Sigmoid colon (tissue), 4 donors: Measurements from ENCODE around the gene HERC3.

Experiments
- CTCF ChIP-seq, 4 experiments: fragments of 450-650 bp in 3 of 4; fragments of 200-600 bp in 1 of 4; IDR thresholded peaks; one replicate each; pipeline ENCODE4 v1.5.1; 2016 to 2019; ENCODE audit warnings: antibody characterized with exemption in 4 of 4, mild to moderate bottlenecking in 3 of 4, moderate library complexity in 2 of 4
- POLR2A ChIP-seq, 2 donors: fragments of 450-650 bp; IDR thresholded peaks; one replicate each; pipeline ENCODE4 v1.6.1; 2016; ENCODE audit warnings: antibody characterized with exemption in 2 of 2, mild to moderate bottlenecking in 2 of 2, moderate library complexity in 2 of 2
- POLR2AphosphoS5 ChIP-seq, 4 donors: sonication (generic); formaldehyde crosslinking; IDR thresholded peaks; one replicate each; pipeline ENCODE4 v1.6.1; 2017; ENCODE audit warnings: antibody characterized with exemption in 4 of 4

- TF ChIP-seq CTCF (IDR thresholded peaks at IDR 0.05): no peak
- TF ChIP-seq POLR2A (IDR thresholded peaks at IDR 0.05): peak in 1 of 2 donors; percentile 12
- no peak for TF ChIP-seq POLR2AphosphoS5 (IDR thresholded peaks at IDR 0.05)
These were observed 83.3 kb downstream of the HERC3 start for GRCh38 chr4:88675543-88675942.
